WERI-Rb-1 (cell line): Measurements from ENCODE around the gene LRCH4.

ENCODE experiments used
- DNase-seq: peaks from one replicate; pipeline ENCODE4 v3.0.0-alpha.2; 2020
- H3K27ac ChIP-seq: fragments of 250-450 bp; sonication (Bioruptor Pico); 2 replicates; pipeline ENCODE4 v1.5.1; 2020; ENCODE audit warnings: mild to moderate bottlenecking, moderate library complexity
- H3K27me3 ChIP-seq: fragments of 250-450 bp; sonication (Bioruptor Pico); 2 replicates; pipeline ENCODE4 v1.5.1; 2021; ENCODE audit warnings: mild to moderate bottlenecking, low read depth, moderate library complexity; ENCODE audit not compliant: insufficient read depth, severe bottlenecking
- H3K36me3 ChIP-seq: fragments of 250-450 bp; sonication (Bioruptor Pico); 2 replicates; pipeline ENCODE4 v1.5.1; 2020; ENCODE audit warnings: mild to moderate bottlenecking, moderate library complexity
- H3K4me3 ChIP-seq: 2 replicates; pipeline ENCODE4 v1.5.1; 2011; ENCODE audit warnings: low read depth, mild to moderate bottlenecking, control low read depth, low read length
- H3K9me3 ChIP-seq: fragments of 250-450 bp; sonication (Bioruptor Pico); 2 replicates; pipeline ENCODE4 v1.5.1; 2021; ENCODE audit warnings: mild to moderate bottlenecking, moderate library complexity; ENCODE audit not compliant: severe bottlenecking
- CTCF ChIP-seq: IDR thresholded peaks from 2 replicates; pipeline ENCODE4 v1.5.1; 2011; ENCODE audit warnings: low read depth, mild to moderate bottlenecking, control low read depth, inconsistent platforms, low read length

Gene LRCH4

GRCh38 chr7:100546926-100547800 is 38.8 kb downstream of the LRCH4 start:
- no peak for TF ChIP-seq CTCF
- H3K27ac ChIP-seq: no peak overlapping the region
- no peaks in the 10 kb centered on the region for H3K27me3 ChIP-seq
- no peak overlapping the region for H3K4me3 ChIP-seq
- H3K36me3 ChIP-seq: peaks cover 23% of the 10 kb centered on the region
- DNase-seq: no peak
- H3K9me3 ChIP-seq: no peaks in the 10 kb centered on the region

DNA sequence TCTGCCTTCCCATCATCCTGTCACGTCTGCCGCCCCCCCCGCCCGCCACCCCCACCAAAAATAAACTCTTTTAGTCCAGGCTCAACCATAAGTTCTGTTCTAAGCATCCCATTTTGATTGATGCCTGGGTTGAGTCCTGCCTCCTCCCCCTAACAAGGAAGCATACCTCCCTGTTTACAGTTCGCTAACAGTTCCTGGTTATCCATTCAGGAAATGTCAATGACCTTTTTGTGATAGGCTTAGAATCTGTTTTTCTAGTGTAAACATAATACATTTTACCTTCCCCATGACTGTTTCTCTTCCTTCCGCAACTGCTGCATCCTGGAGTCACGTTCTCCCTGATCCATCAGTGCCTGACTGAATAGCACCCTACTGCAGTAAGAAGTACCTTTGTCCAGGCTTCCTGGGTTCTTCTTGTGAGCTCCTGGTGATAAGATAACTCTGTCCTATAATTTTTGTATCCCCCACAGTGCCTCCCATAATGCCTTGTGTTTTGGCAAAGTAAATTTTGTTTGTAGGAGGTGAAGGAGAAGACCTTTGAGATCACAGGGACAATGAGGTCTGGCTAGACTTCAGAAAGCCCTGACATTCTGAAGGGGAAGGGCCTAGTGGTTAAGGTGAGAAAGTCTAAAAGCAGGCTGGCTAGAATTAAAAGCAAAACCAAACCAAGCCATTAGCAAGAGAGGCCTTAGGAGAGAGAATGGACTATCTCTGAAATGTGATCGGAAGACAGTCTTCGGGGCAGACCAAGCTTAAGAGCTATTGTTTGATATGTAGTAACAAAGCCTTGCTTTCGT is 39.6 kb downstream of the LRCH4 start:
- TF ChIP-seq CTCF: no peak
- peaks cover 20% of the 10 kb centered on the region for H3K36me3 ChIP-seq
- no peak for DNase-seq
- no peak overlapping the region for H3K4me3 ChIP-seq
- no peak overlapping the region for H3K27ac ChIP-seq
- H3K27me3 ChIP-seq: no peaks in the 10 kb centered on the region
- no peaks in the 10 kb centered on the region for H3K9me3 ChIP-seq

GRCh38 chr7:100545360-100546128 is 40.4 kb downstream of the LRCH4 start:
- DNase-seq: no peak
- no peaks in the 10 kb centered on the region for H3K27me3 ChIP-seq
- H3K27ac ChIP-seq: no peak overlapping the region
- no peak overlapping the region for H3K4me3 ChIP-seq
- no peaks in the 10 kb centered on the region for H3K9me3 ChIP-seq
- TF ChIP-seq CTCF: no peak
- peaks cover 17% of the 10 kb centered on the region for H3K36me3 ChIP-seq

- no peak for DNase-seq
- Histone ChIP-seq H3K4me3 (no peak overlapping the region), H3K27me3 (no peaks in the 10 kb centered on the region), H3K36me3 (peaks cover 14% of the 10 kb centered on the region), H3K9me3 (no peaks in the 10 kb centered on the region), H3K27ac (no peak overlapping the region)
- no peak for TF ChIP-seq CTCF
Observed at GRCh38 chr7:100544967-100545359, 41.0 kb downstream of the LRCH4 start.

- no peak for DNase-seq
- H3K9me3 ChIP-seq: no peaks in the 10 kb centered on the region
- no peak overlapping the region for H3K27ac ChIP-seq
- H3K4me3 ChIP-seq: no peak overlapping the region
- TF ChIP-seq CTCF: no peak
- H3K36me3 ChIP-seq: peaks cover 9% of the 10 kb centered on the region
- H3K27me3 ChIP-seq: no peaks in the 10 kb centered on the region
Observed at GRCh38 chr7:100544386-100544785, 41.5 kb downstream of the LRCH4 start.
